H1 (cell line): ENCODE measurements around the gene SLC2A8. TPM values are rescaled to one million over a fixed set of nuclear protein-coding genes. Genes with fewer than 3 reads are reported as not detected.

Experiments
- CTCF ChIA-PET: fragments of 300-600 bp; sonication (Branson Sonifier 250); formaldehyde crosslinking; loops from one replicate; lab custom pipeline; 2021; ENCODE audit not compliant: partially characterized antibody; lab: Charles Lee
- POLR2A ChIA-PET: fragments of 300-600 bp; sonication (Branson Sonifier 250); formaldehyde crosslinking; loops from one replicate; lab custom pipeline; 2021; ENCODE audit warnings: inconsistent platforms; ENCODE audit not compliant: partially characterized antibody; lab: Charles Lee
- DNase-seq, 2 experiments: peaks; one replicate each; pipeline versions ENCODE4 v3.0.0 to v3.0.0-alpha.2; 2010 to 2022; ENCODE audit warnings: low spot score in 2 of 2, low read depth in 1 of 2, mixed read lengths in 1 of 2
- FAIRE-seq: peaks from 2 replicates; lab custom pipeline; 2011; peaks lifted over from hg19 to GRCh38; lab: Jason Lieb, UNC
- H2AFZ ChIP-seq: 2 replicates; pipeline ENCODE4 v1.8.1; 2012; ENCODE audit warnings: low read length, inconsistent platforms
- H2AK5ac ChIP-seq: 2 replicates; pipeline ENCODE4 v1.6.1; 2013; ENCODE audit warnings: low read depth, low read length
- H2BK120ac ChIP-seq: replicated peaks from 2 replicates; pipeline ENCODE3; 2013; ENCODE audit warnings: low read depth, low read length, inconsistent platforms
- H2BK12ac ChIP-seq: 2 replicates; pipeline ENCODE4 v1.6.1; 2013; ENCODE audit warnings: low read depth, low read length
- H2BK15ac ChIP-seq: 2 replicates; pipeline ENCODE4 v1.6.1; 2013; ENCODE audit warnings: low read length
- H2BK20ac ChIP-seq: 2 replicates; pipeline ENCODE4 v1.6.1; 2013; ENCODE audit warnings: low read length
- H2BK5ac ChIP-seq: 2 replicates; pipeline ENCODE4 v1.6.1; 2013; ENCODE audit warnings: low read depth, low read length
- H3K14ac ChIP-seq: 2 replicates; pipeline ENCODE4 v1.6.1; 2013; ENCODE audit warnings: inconsistent platforms; ENCODE audit not compliant: insufficient read length
- H3K18ac ChIP-seq: 2 replicates; pipeline ENCODE4 v1.6.1; 2013; ENCODE audit warnings: low read length; ENCODE audit errors: extremely low read depth
- H3K23ac ChIP-seq: 2 replicates; pipeline ENCODE4 v1.6.1; 2013; ENCODE audit warnings: inconsistent platforms; ENCODE audit not compliant: insufficient read length
- H3K23me2 ChIP-seq: 2 replicates; pipeline ENCODE4 v1.6.1; 2013; ENCODE audit warnings: low read depth, low read length
- H3K27ac ChIP-seq: 2 replicates; pipeline ENCODE4 v1.6.1; 2011; ENCODE audit warnings: low read depth, low read length, inconsistent platforms
- H3K27me3 ChIP-seq, 4 experiments: replicated peaks in 1 of 4; 1 replicate in 1 of 4; 2 replicates in 3 of 4; pipeline versions ENCODE4 v1.6.1 to v1.8.1; 2011 to 2013; ENCODE audit warnings: low read length in 3 of 4, mild to moderate bottlenecking in 3 of 4, inconsistent platforms in 2 of 4, mixed read lengths in 2 of 4, moderate library complexity in 1 of 4; ENCODE audit not compliant: control insufficient read depth in 3 of 4, insufficient read depth in 3 of 4; ENCODE audit errors: extremely low read depth in 1 of 4
- H3K36me3 ChIP-seq, 4 experiments: 2 replicates each; pipeline versions ENCODE4 v1.6.1 to v1.8.1; 2011 to 2013; ENCODE audit warnings: mild to moderate bottlenecking in 4 of 4, low read length in 3 of 4, moderate library complexity in 2 of 4, control low read depth in 1 of 4, inconsistent platforms in 1 of 4; ENCODE audit not compliant: insufficient read depth in 4 of 4, control insufficient read depth in 2 of 4
- H3K4ac ChIP-seq: replicated peaks from 2 replicates; pipeline ENCODE3; 2013; ENCODE audit warnings: low read length, low read depth, mixed read lengths, inconsistent platforms; ENCODE audit not compliant: insufficient read length
- H3K4me1 ChIP-seq, 4 experiments: replicated peaks in 1 of 4; 1 replicate in 1 of 4; 2 replicates in 3 of 4; pipeline versions ENCODE4 v1.6.1 to v1.8.1; 2011 to 2013; ENCODE audit warnings: low read length in 3 of 4, inconsistent platforms in 2 of 4, mixed read lengths in 1 of 4; ENCODE audit not compliant: insufficient read depth in 4 of 4, control insufficient read depth in 3 of 4
- H3K4me2 ChIP-seq, 2 experiments: 2 replicates each; pipeline versions ENCODE4 v1.6.1 to v1.8.1; 2011 to 2013; ENCODE audit warnings: low read depth in 2 of 2, low read length in 2 of 2, control low read depth in 1 of 2, inconsistent platforms in 1 of 2, mild to moderate bottlenecking in 1 of 2; ENCODE audit not compliant: insufficient read depth in 1 of 2
- H3K4me3 ChIP-seq, 4 experiments: fragments of 200-600, 300-600 bp in 1 of 4; sonication (generic), shearing (Covaris generic), sonication (Bioruptor Twin) in 1 of 4; 2 replicates each; pipeline versions ENCODE4 v1.5.1 to v1.8.1; 2011 to 2016; ENCODE audit warnings: low read length in 4 of 4, low read depth in 3 of 4, control low read depth in 2 of 4, inconsistent platforms in 2 of 4, mild to moderate bottlenecking in 2 of 4, mixed read lengths in 1 of 4, moderate library complexity in 1 of 4; ENCODE audit not compliant: insufficient read depth in 2 of 4; ENCODE audit errors: extremely low read depth in 1 of 4
- H3K56ac ChIP-seq: replicated peaks from 2 replicates; pipeline ENCODE3; 2013; ENCODE audit warnings: low read depth, mild to moderate bottlenecking, mixed read lengths, low read length, inconsistent platforms; ENCODE audit not compliant: insufficient read length
- H3K79me1 ChIP-seq: 2 replicates; pipeline ENCODE4 v1.6.1; 2013; ENCODE audit warnings: low read depth, low read length, control low read depth
- H3K79me2 ChIP-seq, 2 experiments: 2 replicates each; pipeline versions ENCODE4 v1.6.1 to v1.8.1; 2012 to 2013; ENCODE audit warnings: low read length in 2 of 2, mild to moderate bottlenecking in 2 of 2, inconsistent platforms in 1 of 2; ENCODE audit not compliant: insufficient read depth in 2 of 2, control insufficient read depth in 1 of 2
- H3K9ac ChIP-seq, 4 experiments: replicated peaks in 1 of 4; 1 replicate in 1 of 4; 2 replicates in 3 of 4; pipeline versions ENCODE4 v1.6.1 to v1.8.1; 2011 to 2013; ENCODE audit warnings: low read depth in 3 of 4, low read length in 3 of 4, control low read depth in 2 of 4, mild to moderate bottlenecking in 2 of 4, moderate library complexity in 2 of 4, inconsistent platforms in 1 of 4; ENCODE audit errors: extremely low read depth in 1 of 4
- H3K9me3 ChIP-seq, 2 experiments: 2 replicates each; pipeline versions ENCODE4 v1.6.1 to v1.8.1; 2012 to 2013; ENCODE audit warnings: mild to moderate bottlenecking in 2 of 2, moderate library complexity in 2 of 2, control low read depth in 1 of 2, inconsistent platforms in 1 of 2, low read depth in 1 of 2, low read length in 1 of 2, mixed read lengths in 1 of 2; ENCODE audit not compliant: insufficient read depth in 2 of 2
- H4K20me1 ChIP-seq, 2 experiments: replicated peaks in 1 of 2; 2 replicates each; pipeline versions ENCODE3 to v1.8.1; 2011 to 2013; ENCODE audit warnings: inconsistent platforms in 2 of 2, low read length in 2 of 2, mild to moderate bottlenecking in 1 of 2; ENCODE audit not compliant: insufficient read depth in 2 of 2, control insufficient read depth in 1 of 2
- H4K5ac ChIP-seq: 2 replicates; pipeline ENCODE4 v1.6.1; 2013; ENCODE audit warnings: low read length, low read depth, mixed read lengths, inconsistent platforms; ENCODE audit not compliant: insufficient read length
- H4K8ac ChIP-seq: 2 replicates; pipeline ENCODE4 v1.8.0; 2013; ENCODE audit warnings: mild to moderate bottlenecking, moderate library complexity, low read length, inconsistent platforms; ENCODE audit not compliant: insufficient read depth; ENCODE audit errors: extremely low read depth
- H4K91ac ChIP-seq: replicated peaks from 2 replicates; pipeline ENCODE3; 2013; ENCODE audit warnings: low read length, mixed read lengths, inconsistent platforms; ENCODE audit not compliant: insufficient read length
- CTBP2 ChIP-seq: IDR thresholded peaks from 2 replicates; pipeline ENCODE4 v1.7.0; 2011; ENCODE audit warnings: borderline replicate concordance, mild to moderate bottlenecking, moderate library complexity, mixed read lengths, low read length; ENCODE audit not compliant: insufficient read depth, insufficient read length
- EP300 ChIP-seq, 2 experiments: IDR thresholded peaks; 1 replicate in 1 of 2; 2 replicates in 1 of 2; pipeline ENCODE4 v1.6.1; 2011 to 2012; ENCODE audit warnings: low read depth in 2 of 2, low read length in 2 of 2, mild to moderate bottlenecking in 2 of 2, borderline replicate concordance in 1 of 2, inconsistent platforms in 1 of 2, moderate library complexity in 1 of 2
- GTF2F1 ChIP-seq: IDR thresholded peaks from 2 replicates; pipeline ENCODE4 v1.6.1; 2012; ENCODE audit warnings: low read depth, low read length, improper control_type of control experiment, borderline replicate concordance
- KDM4A ChIP-seq: IDR thresholded peaks from one replicate; pipeline ENCODE4 v1.7.1; 2012; ENCODE audit warnings: low read depth, mild to moderate bottlenecking, moderate library complexity, low read length, inconsistent platforms; ENCODE audit not compliant: severe bottlenecking
- KDM5A ChIP-seq: fragments of 200-600 bp; IDR thresholded peaks from 2 replicates; pipeline ENCODE4 v1.7.1; 2012; ENCODE audit warnings: mild to moderate bottlenecking, low read length, inconsistent platforms, mixed read lengths
- POLR2AphosphoS5 ChIP-seq: IDR thresholded peaks from 2 replicates; pipeline ENCODE4 v1.6.1; 2011; ENCODE audit warnings: low read depth, low read length
- SAP30 ChIP-seq: fragments of 300-600 bp; sonication (generic); IDR thresholded peaks from 2 replicates; pipeline ENCODE4 v1.7.1; 2012; ENCODE audit warnings: low read length, moderate library complexity, mild to moderate bottlenecking, inconsistent platforms; ENCODE audit not compliant: insufficient read depth, insufficient replicate concordance
- SIN3A ChIP-seq, 2 experiments: IDR thresholded peaks in 1 of 2; conservative IDR thresholded peaks in 1 of 2; 2 replicates each; pipeline ENCODE4 v1.6.1; 2011 to 2012; ENCODE audit warnings: low read length in 2 of 2, improper control_type of control experiment in 1 of 2, low read depth in 1 of 2, mild to moderate bottlenecking in 1 of 2
- TBP ChIP-seq: IDR thresholded peaks from 2 replicates; pipeline ENCODE4 v1.6.1; 2011; ENCODE audit warnings: low read depth, low read length, improper control_type of control experiment
- WGBS, 2 experiments: shearing (Covaris generic) in 1 of 2; methylation state at CpG; one replicate each; pipeline versions ENCODE4 v1.1.6 to v1.1.7; 2013 to 2015; ENCODE audit warnings: low lambda C conversion rate in 2 of 2, mixed read lengths in 2 of 2, inconsistent platforms in 1 of 2, low coverage in 1 of 2, missing lambda C conversion rate in 1 of 2; ENCODE audit not compliant: insufficient replicate concordance in 2 of 2, insufficient coverage in 1 of 2, insufficient read length in 1 of 2; ENCODE audit errors: extremely low coverage in 1 of 2, missing lambda C conversion rate in 1 of 2; 5-methylcytosine and 5-hydroxymethylcytosine counted together
- polyA plus RNA-seq, 7 experiments: library from polyadenylated mRNA; depleted of rRNA in 3 of 7; stranded (reverse) in 5 of 7; unstranded in 2 of 7; fragments of >200 nt in 5 of 7; fragments of 200-250 nt in 2 of 7; gene quantifications; 1 replicate in 5 of 7; 2 replicates in 1 of 7; 4 replicates in 1 of 7; pipeline versions ENCODE4 v1.2.1 to v1.2.3, GENCODE V29; 2011 to 2013; ENCODE audit warnings: missing spikeins in 2 of 7, mixed read lengths in 2 of 7
- total RNA-seq: library from RNA; stranded (reverse); fragmentation: NEBNext Ultra II Directional; extraction: Animal tissue kit (Norgen Biotek cat#: 25700); gene quantifications from 2 replicates; pipeline ENCODE4 v1.2.1, GENCODE V29; 2021

The SLC2A8 gene
- total and polyA plus RNA-seq, 2 of the 8 experiments (the other 6 are each of a cell fraction or from before 2014, with no cell fraction given), result 24.6 to 36.4 TPM

DNA sequence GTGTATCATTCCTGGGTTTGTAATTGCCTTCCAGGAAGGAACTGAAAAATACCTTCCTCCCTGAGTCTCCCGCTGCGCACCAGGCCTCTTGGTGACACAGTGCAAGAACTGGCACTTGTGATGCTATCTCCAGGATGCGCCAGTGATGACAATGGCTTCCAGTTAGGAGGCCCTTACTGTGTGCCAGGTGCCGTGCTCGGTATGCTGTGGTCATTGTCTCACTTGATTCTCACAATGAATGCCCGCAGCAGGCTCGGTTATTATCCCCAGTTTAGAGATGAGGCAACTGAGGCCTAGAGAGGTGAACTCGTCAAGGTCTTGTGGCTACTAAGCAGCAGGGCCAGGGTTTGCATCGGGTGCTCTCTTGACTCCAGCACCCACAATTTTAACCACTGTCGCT, 31.5 kb upstream of the SLC2A8 start:
- no peaks in the 10 kb centered on the region for H3K36me3 ChIP-seq
- no peak overlapping the region for H2BK20ac ChIP-seq
- H4K91ac ChIP-seq, result no peak overlapping the region
- no peak overlapping the region for H2AK5ac ChIP-seq
- no peak overlapping the region for H3K23ac ChIP-seq
- H4K5ac ChIP-seq, result no peak overlapping the region
- H3K79me2 ChIP-seq, result no peaks in the 10 kb centered on the region
- no peaks in the 10 kb centered on the region for H3K27me3 ChIP-seq
- H3K4me1 ChIP-seq, result peaks cover 0 to 2% (median 1%) of the 10 kb centered on the region in 4 experiments; a peak in 5 of 7 replicates
- 94% methylated on average over 10 of the region's 10 CpGs; no CpG with 5 or more reads in 1 of the 2 experiments for WGBS, 2 experiments
- H2AFZ ChIP-seq, result no peak overlapping the region
- no peak overlapping the region for H2BK120ac ChIP-seq
- H3K27ac ChIP-seq, result no peak overlapping the region
- H3K9ac ChIP-seq, result no peak overlapping the region
- ChIA-PET POLR2A (interaction anchor here (0.6 kb wide), 1 partner anchor 71 kb away, joined by 4 read pairs; no protein-coding TSS in a partner anchor), CTCF (interaction anchor here (0.7 to 2.8 kb wide), 5 partner anchors 20 to 502 kb away, joined by 3 to 9 read pairs (median 3); no protein-coding TSS in a partner anchor)
- H3K4ac ChIP-seq, result no peak overlapping the region
- H4K8ac ChIP-seq, result no peak overlapping the region
- no peak overlapping the region for H3K56ac ChIP-seq
- no peaks in the 10 kb centered on the region for H3K23me2 ChIP-seq
- no peak overlapping the region for H2BK15ac ChIP-seq
- no peak overlapping the region for H3K14ac ChIP-seq
- TF ChIP-seq TBP (no peak), GTF2F1 (no peak), SIN3A (conservative IDR thresholded peaks at IDR 0.05 in 1 of 2, IDR thresholded peaks at IDR 0.05 in 1 of 2; ENCODE audit: low read depth in 1 of 2, low read length in 2 of 2) (no peak), CTBP2 (no peak), KDM4A (no peak), POLR2AphosphoS5 (no peak), EP300 (IDR thresholded peaks at IDR 0.05; ENCODE audit: borderline replicate concordance in 1 of 2, low read depth in 2 of 2, low read length in 2 of 2) (no peak), SAP30 (no peak), KDM5A (no peak)
- H3K4me3 ChIP-seq, result no peak overlapping the region
- H2BK12ac ChIP-seq, result no peak overlapping the region
- no peak overlapping the region for H3K18ac ChIP-seq
- H2BK5ac ChIP-seq, result no peak overlapping the region
- no peaks in the 10 kb centered on the region for H3K79me1 ChIP-seq
- no peaks in the 10 kb centered on the region for H3K9me3 ChIP-seq
- FAIRE-seq (no peak), DNase-seq (no peak)
- H4K20me1 ChIP-seq, result no peaks in the 10 kb centered on the region
- H3K4me2 ChIP-seq, result no peak overlapping the region
